Effector memory CD4-positive, alpha-beta T cell (primary cell): ENCODE results near the gene SH3BGR.

Experiments used
- DNase-seq, 3 donors: peaks; one replicate each; pipeline ENCODE4 v3.0.0-alpha.2; 2020
- H3K27ac ChIP-seq: 2 replicates; pipeline ENCODE4 v1.7.0; 2013; ENCODE audit warnings: mild to moderate bottlenecking, low read length, moderate library complexity; ENCODE audit not compliant: insufficient read depth, poor library complexity, severe bottlenecking
- H3K27me3 ChIP-seq: replicated peaks from 2 replicates; pipeline ENCODE4 v1.7.0; 2013; ENCODE audit warnings: mild to moderate bottlenecking, low read length; ENCODE audit not compliant: insufficient read depth, control insufficient read depth, poor library complexity, severe bottlenecking
- H3K36me3 ChIP-seq: 2 replicates; pipeline ENCODE4 v1.7.0; 2013; ENCODE audit warnings: mild to moderate bottlenecking, low read length, moderate library complexity; ENCODE audit not compliant: control insufficient read depth, insufficient read depth
- H3K4me1 ChIP-seq: 2 replicates; pipeline ENCODE4 v1.7.0; 2013; ENCODE audit warnings: low read length, mild to moderate bottlenecking; ENCODE audit not compliant: control insufficient read depth, insufficient read depth, poor library complexity, severe bottlenecking
- H3K4me3 ChIP-seq: 2 replicates; pipeline ENCODE4 v1.7.0; 2013; ENCODE audit warnings: low read length, low read depth, mild to moderate bottlenecking; ENCODE audit not compliant: insufficient read depth, poor library complexity, severe bottlenecking
- H3K9me3 ChIP-seq: 2 replicates; pipeline ENCODE4 v1.7.0; 2013; ENCODE audit warnings: mild to moderate bottlenecking, low read length, moderate library complexity; ENCODE audit not compliant: control insufficient read depth

Gene SH3BGR

DNA sequence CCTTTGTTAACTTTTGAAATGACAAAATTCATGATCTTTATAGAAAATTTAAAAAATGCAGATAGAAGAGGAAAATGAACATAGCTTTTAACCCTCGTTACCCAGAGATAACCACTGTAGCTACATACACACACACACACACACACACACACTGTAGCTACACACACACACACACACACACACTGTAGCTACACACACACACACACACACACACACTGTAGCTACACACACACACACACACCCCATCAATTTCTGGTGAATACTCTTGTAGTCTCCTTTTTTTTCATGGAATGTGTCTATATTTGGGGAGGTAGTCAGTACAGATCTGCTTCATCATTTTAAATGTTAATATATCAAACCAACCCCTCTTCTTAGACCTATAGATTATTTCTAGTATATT lies 58.5 kb downstream of the SH3BGR start:
- H3K36me3 ChIP-seq = no peaks in the 10 kb centered on the region
- H3K4me1 ChIP-seq = no peaks in the 10 kb centered on the region
- no peaks in the 10 kb centered on the region for H3K9me3 ChIP-seq
- H3K27me3 ChIP-seq = no peaks in the 10 kb centered on the region
- DNase-seq = no peak
- H3K27ac ChIP-seq = no peak overlapping the region
- H3K4me3 ChIP-seq = no peak overlapping the region

DNA sequence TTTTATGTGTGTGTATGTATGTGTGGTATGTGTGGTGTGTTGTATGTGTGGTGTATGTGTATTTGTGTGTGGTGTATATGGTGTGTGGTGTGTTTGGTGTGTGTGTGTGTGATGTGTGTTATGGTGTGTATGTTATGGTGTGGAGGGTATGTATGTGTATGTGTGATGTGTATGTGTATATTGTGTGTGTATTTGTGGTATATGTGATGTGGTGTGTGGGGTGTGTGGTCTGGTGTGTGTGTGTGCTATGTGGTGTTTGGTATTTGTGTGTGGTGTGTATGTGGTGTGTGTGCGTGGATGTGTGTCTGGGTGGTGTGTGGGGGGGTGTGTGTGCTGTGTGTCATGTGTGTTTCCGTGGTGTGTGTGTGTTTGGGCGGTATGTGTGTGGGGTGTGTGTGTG lies 59.3 kb downstream of the SH3BGR start:
- no peaks in the 10 kb centered on the region for H3K9me3 ChIP-seq
- DNase-seq = no peak
- H3K27ac ChIP-seq = no peak overlapping the region
- H3K27me3 ChIP-seq = no peaks in the 10 kb centered on the region
- H3K36me3 ChIP-seq = no peaks in the 10 kb centered on the region
- no peak overlapping the region for H3K4me3 ChIP-seq
- H3K4me1 ChIP-seq = no peaks in the 10 kb centered on the region

DNA sequence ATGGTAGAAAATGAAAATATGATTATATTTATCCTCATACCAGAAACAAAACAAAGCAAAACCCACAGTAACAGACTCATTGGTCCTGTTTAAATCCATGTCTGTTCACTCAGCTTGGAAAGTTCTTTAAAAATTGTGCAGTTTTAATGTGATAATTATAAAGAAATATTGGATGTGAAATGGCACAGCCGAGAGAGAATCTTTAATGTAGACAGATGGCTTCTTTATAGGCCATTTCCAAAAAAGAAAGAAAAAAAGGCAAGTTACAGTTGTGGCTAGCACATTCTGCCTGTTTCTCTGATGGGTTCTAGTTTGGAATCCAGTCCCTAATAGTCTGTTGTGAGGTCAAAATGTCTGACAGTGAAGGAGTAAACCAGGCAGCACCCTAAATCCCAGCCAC lies 62.0 kb downstream of the SH3BGR start:
- Histone ChIP-seq H3K27me3 (no peaks in the 10 kb centered on the region), H3K27ac (no peak overlapping the region), H3K9me3 (no peaks in the 10 kb centered on the region), H3K36me3 (no peaks in the 10 kb centered on the region), H3K4me1 (no peaks in the 10 kb centered on the region), H3K4me3 (no peak overlapping the region)
- no peak for DNase-seq

DNA sequence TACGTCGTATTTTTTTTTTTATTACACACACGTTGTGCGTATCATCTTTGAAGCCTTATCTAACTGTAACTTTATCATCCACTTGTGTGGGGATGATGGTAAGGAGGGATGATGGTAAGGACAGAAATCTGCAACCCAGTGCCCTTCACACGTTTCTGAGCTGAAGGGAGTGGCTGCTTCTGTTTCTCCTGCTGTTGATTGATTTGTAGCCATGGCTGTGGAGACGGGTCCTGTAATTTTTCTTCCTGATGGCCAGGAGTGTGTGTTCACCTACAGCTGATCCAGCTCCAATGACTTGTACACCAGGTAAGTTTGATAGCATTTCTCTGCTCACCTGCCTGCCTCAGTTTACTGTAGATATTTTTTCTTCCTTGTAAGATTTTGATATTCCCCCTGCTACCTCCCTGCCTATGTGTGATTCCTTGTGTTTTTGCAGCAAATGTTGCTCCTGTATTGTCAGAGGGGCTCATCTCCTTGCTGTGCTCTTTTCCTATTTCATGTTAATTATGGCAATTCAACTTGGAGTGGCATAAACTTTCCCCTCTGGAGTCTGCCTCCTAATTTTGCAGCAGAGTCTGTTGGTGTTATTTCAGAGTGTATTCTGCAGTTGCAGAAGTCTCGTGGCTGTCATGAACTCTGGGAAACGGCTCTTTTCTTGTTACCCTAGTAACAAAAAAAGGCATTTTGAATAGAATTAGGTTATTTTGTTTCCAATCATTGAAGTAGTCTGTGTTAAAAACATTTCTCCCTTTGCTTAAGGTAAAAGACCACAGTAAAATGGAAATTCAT lies 64.1 kb downstream of the SH3BGR start:
- H3K4me1 ChIP-seq = no peaks in the 10 kb centered on the region
- no peaks in the 10 kb centered on the region for H3K27me3 ChIP-seq
- no peaks in the 10 kb centered on the region for H3K9me3 ChIP-seq
- H3K27ac ChIP-seq = no peak overlapping the region
- no peaks in the 10 kb centered on the region for H3K36me3 ChIP-seq
- DNase-seq = no peak
- H3K4me3 ChIP-seq = no peak overlapping the region

DNA sequence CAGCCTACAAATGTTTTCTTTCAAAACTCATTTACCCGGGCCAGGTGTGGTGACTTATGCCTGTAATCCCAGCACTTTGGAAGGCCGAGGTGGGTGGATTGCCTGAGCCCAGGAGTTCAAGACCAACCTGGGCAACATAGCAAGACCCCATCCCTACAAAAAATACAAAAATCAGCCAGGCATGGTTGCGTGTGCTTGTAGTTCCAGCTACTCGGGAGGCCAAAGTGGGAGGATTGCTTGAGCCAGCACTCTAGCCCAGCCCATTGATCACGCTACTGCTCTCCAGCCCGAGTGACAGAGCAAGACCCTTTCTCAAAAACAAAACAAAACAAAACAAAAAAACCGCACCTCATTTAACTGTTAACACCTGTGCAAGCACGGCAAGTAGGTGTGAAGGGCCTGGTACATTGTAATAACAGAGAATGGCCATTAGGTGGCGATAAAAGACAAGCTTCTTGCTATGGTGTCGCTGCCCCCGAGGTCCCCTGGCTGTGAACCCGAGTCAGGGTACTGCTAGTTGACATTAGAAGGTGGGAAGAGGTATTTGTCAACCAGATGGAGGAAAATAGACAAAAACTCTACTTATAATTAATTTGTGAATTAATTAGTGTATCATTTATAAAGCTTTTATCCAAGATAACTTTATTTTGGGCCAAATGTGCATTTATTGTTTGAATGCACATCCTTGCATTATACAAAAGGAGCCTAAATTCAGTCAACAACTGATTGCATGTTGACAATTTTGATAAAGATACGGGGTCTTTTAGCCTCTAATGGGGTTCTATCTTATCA lies 66.5 kb downstream of the SH3BGR start:
- Histone ChIP-seq H3K27me3 (no peaks in the 10 kb centered on the region), H3K9me3 (no peaks in the 10 kb centered on the region), H3K4me3 (no peak overlapping the region), H3K4me1 (no peaks in the 10 kb centered on the region), H3K36me3 (no peaks in the 10 kb centered on the region), H3K27ac (no peak overlapping the region)
- peak in 2 of 3 donors; percentile 5 to 14 for DNase-seq

DNA sequence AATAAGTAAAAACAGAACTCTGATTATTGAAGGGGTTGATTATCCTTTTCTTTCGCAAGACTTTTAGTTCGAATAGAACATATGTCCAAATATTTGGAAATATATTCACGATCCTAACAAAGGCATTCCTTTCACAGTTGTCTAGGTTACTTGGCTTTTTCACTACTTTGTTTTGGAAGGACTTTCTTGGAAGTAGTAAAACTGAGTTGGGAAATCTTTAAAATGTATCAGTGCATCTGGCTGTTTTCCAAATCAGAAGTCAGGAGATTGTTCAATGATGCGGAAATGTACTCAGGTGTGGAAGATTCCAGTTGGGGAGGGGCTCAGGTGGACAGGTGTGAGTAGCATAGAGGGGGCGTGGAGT lies 67.1 kb downstream of the SH3BGR start:
- Histone ChIP-seq H3K27ac (no peak overlapping the region), H3K4me1 (no peaks in the 10 kb centered on the region), H3K36me3 (no peaks in the 10 kb centered on the region), H3K4me3 (no peak overlapping the region), H3K9me3 (no peaks in the 10 kb centered on the region), H3K27me3 (no peaks in the 10 kb centered on the region)
- no peak for DNase-seq

DNA sequence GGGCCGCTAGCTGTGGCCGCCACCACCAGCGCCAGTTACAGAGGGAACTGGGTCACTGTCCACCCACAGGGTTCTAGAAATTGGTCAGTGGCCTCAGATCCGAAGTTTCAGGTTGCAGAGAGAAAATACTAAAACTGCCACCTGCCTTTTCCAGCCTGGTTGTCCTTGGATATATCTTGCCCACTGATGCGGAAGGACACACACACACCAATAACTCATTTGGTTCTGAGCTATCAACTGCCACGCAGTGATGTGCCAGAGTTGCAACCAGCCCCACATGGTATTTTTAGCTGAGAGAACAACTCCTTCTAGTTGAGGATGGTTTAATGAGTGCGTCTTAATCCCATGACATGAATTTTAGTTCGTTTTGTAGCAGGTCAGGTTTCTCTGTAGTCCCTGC lies 68.1 kb downstream of the SH3BGR start:
- H3K4me3 ChIP-seq = no peak overlapping the region
- no peak for DNase-seq

DNA sequence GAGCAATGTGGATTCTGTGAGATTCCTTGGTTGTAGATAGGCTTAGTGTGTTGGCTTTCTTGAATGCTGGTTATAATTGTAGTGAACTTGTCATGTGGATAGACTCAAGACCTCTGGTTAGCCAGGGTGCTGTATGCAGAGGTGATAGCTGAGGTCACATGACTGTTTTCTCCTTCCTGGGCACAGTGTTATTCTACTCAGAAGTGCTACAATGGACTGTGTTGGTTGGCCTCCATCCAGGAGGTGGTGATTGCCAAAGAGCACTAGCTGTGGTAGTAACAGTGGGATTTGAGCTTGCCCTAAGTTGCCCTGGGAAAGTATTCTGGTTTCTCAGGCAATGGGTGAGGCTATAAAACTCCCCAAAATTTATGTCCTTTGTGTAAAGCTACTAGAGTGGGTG lies 71.6 kb downstream of the SH3BGR start:
- Histone ChIP-seq H3K9me3 (no peaks in the 10 kb centered on the region), H3K4me1 (no peaks in the 10 kb centered on the region), H3K27me3 (no peaks in the 10 kb centered on the region), H3K36me3 (no peaks in the 10 kb centered on the region), H3K27ac (no peak overlapping the region), H3K4me3 (no peak overlapping the region)
- no peak for DNase-seq

More for the DNA sequence above, 68.1 kb downstream of the SH3BGR start:
- Histone ChIP-seq H3K36me3 (no peaks in the 10 kb centered on the region), H3K27me3 (no peaks in the 10 kb centered on the region), H3K4me1 (no peaks in the 10 kb centered on the region), H3K27ac (no peak overlapping the region), H3K9me3 (no peaks in the 10 kb centered on the region)

DNA sequence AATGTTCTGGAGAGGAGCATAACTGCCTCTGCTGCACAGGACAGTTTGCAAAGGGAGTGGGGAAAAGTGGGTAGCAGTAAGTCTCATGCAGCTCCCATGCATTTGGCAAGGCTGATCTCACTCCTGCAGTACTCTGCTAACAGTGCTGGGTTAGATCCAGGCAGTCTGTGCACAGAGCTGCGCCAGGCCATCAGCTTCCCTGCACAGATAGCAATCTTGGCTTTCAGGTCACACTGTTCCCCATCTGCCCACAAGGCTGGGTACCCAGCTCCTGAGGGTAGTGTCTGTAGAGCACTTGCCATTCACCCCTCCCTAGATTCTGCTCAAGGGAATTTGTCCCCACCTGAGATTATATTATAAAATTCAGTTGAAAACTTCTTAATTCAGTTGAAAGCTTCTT lies 72.1 kb downstream of the SH3BGR start:
- no peaks in the 10 kb centered on the region for H3K4me1 ChIP-seq
- H3K9me3 ChIP-seq = no peaks in the 10 kb centered on the region
- no peak for DNase-seq
- no peak overlapping the region for H3K27ac ChIP-seq
- H3K27me3 ChIP-seq = no peaks in the 10 kb centered on the region
- H3K4me3 ChIP-seq = no peak overlapping the region
- no peaks in the 10 kb centered on the region for H3K36me3 ChIP-seq

DNA sequence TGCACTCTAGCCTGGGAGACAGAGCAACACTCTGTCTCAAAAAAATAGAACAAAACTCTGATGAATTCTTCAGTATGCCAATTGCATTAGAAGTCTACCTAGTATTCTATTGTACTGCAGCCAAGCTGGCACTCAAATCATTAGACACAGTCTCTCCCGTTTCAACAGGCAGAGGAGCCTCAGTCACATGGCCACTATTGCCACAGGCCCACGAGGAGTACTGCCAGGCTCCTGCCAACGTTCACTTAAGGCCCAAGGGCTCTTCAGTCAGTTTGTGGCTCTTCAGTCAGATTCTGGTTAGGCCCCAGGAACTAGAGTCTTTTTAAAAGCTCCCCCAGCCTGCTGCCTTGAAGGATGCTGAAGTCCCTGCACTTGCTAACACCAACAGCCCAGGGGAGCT lies 73.4 kb downstream of the SH3BGR start:
- DNase-seq = no peak
- H3K9me3 ChIP-seq = no peaks in the 10 kb centered on the region
- no peak overlapping the region for H3K4me3 ChIP-seq
- H3K4me1 ChIP-seq = no peaks in the 10 kb centered on the region
- H3K27ac ChIP-seq = no peak overlapping the region
- no peaks in the 10 kb centered on the region for H3K27me3 ChIP-seq
- no peaks in the 10 kb centered on the region for H3K36me3 ChIP-seq
